Caco-2 (cell line): ENCODE data around the gene COPZ2. TPM values are rescaled to one million over a fixed set of nuclear protein-coding genes. Genes with fewer than 3 reads are reported as not detected.
A peak's percentile ranks its signal among the peaks of the same experiment; 100 is the strongest.

Experiments
- BruUV-seq: library from RNA; stranded (reverse); fragments of 400-500 nt; replicated peaks from 2 replicates; lab custom pipeline; 2021; lab: Mats Ljungman, UMichigan
- CTCF ChIA-PET: fragments of 300-600 bp; sonication (Branson Sonifier 250); formaldehyde crosslinking; loops from one replicate; lab custom pipeline; 2022; ENCODE audit warnings: antibody characterized with exemption; lab: Charles Lee
- POLR2A ChIA-PET: fragments of 300-600 bp; sonication (Branson Sonifier 250); formaldehyde crosslinking; loops from one replicate; lab custom pipeline; 2022; ENCODE audit warnings: antibody characterized with exemption; lab: Charles Lee
- DNase-seq, 2 experiments: peaks; one replicate each; pipeline versions ENCODE4 v3.0.0 to v3.0.0-alpha.2; 2020 to 2022
- H3K27me3 ChIP-seq: replicated peaks from 2 replicates; pipeline ENCODE4 v1.6.0; 2011; ENCODE audit warnings: low read length; ENCODE audit not compliant: control insufficient read depth, insufficient read depth
- H3K36me3 ChIP-seq: 2 replicates; pipeline ENCODE4 v1.5.1; 2011; ENCODE audit warnings: low read length; ENCODE audit not compliant: control insufficient read depth, insufficient read depth
- H3K4me1 ChIP-seq: fragments of 250-450 bp; sonication (Bioruptor Pico); 2 replicates; pipeline ENCODE4 v1.5.1; 2020; ENCODE audit warnings: mild to moderate bottlenecking
- H3K4me3 ChIP-seq: 2 replicates; pipeline ENCODE4 v1.5.1; 2011; ENCODE audit warnings: low read depth, mild to moderate bottlenecking, control low read depth, low read length
- H3K9me3 ChIP-seq: fragments of 250-450 bp; sonication (Bioruptor Pico); 2 replicates; pipeline ENCODE4 v1.5.1; 2020; ENCODE audit warnings: mild to moderate bottlenecking, moderate library complexity
- H3K27ac Mint-ChIP-seq: one replicate; pipeline ENCODE4 v1.8.0; 2022; ENCODE audit warnings: mixed read lengths; ENCODE audit not compliant: unreplicated experiment
- H3K27me3 Mint-ChIP-seq: one replicate; pipeline ENCODE4 v1.8.0; 2022; ENCODE audit warnings: mixed read lengths; ENCODE audit not compliant: insufficient read depth, unreplicated experiment
- H3K36me3 Mint-ChIP-seq: one replicate; pipeline ENCODE4 v1.8.0; 2022; ENCODE audit warnings: mild to moderate bottlenecking, mixed read lengths; ENCODE audit not compliant: insufficient read depth, unreplicated experiment
- H3K4me1 Mint-ChIP-seq: one replicate; pipeline ENCODE4 v1.8.0; 2022; ENCODE audit warnings: low read depth, mixed read lengths; ENCODE audit not compliant: unreplicated experiment
- H3K4me3 Mint-ChIP-seq: one replicate; pipeline ENCODE4 v1.8.0; 2022; ENCODE audit warnings: mild to moderate bottlenecking, moderate library complexity, mixed read lengths; ENCODE audit not compliant: unreplicated experiment
- H3K9me3 Mint-ChIP-seq: one replicate; pipeline ENCODE4 v1.8.0; 2022; ENCODE audit warnings: mixed read lengths; ENCODE audit not compliant: unreplicated experiment
- CTCF ChIP-seq, 2 experiments: fragments of 200-600 bp in 1 of 2; IDR thresholded peaks; 1 replicate in 1 of 2; 2 replicates in 1 of 2; pipeline versions ENCODE4 v1.5.1 to v1.8.0; 2011 to 2022; ENCODE audit warnings: antibody characterized with exemption in 1 of 2, control low read depth in 1 of 2, inconsistent platforms in 1 of 2, low read depth in 1 of 2, low read length in 1 of 2, mild to moderate bottlenecking in 1 of 2, moderate library complexity in 1 of 2; ENCODE audit not compliant: insufficient read depth in 1 of 2, severe bottlenecking in 1 of 2, unreplicated experiment in 1 of 2
- intact Hi-C: fragments of 100-400 bp; cut with micrococcal nuclease; formaldehyde crosslinking; loops from one replicate; pipeline ENCODE4 v1.10.0; 2022; ENCODE audit not compliant: unreplicated experiment
- total RNA-seq: library from RNA; stranded (reverse); gene quantifications from 2 replicates; pipeline ENCODE4 v1.2.3, GENCODE V29; 2022

Gene COPZ2
- total RNA-seq, 1 experiment from 2014 or later = 6.7 TPM

- Mint-ChIP-seq H3K4me3 (peak overlapping the region; percentile 87), H3K36me3 (peaks cover 13% of the 10 kb centered on the region), H3K9me3 (no peaks in the 10 kb centered on the region), H3K4me1 (peaks cover 34% of the 10 kb centered on the region), H3K27ac (peak overlapping the region; percentile 89), H3K27me3 (peaks cover 20% of the 10 kb centered on the region)
- H3K9me3 ChIP-seq = no peaks in the 10 kb centered on the region
- intact Hi-C loops = loop anchor here (1.0 to 10.0 kb wide), 11 partner anchors 13 to 594 kb away; partner anchors contain the start of genes CBX1, COPZ2 and NFE2L1
- ChIA-PET CTCF (interaction anchor here (0.5 to 3.6 kb wide), 42 partner anchors 8 to 1390 kb away, joined by 3 to 225 read pairs (median 6); partner anchors contain the start of genes CBX1, CDK5RAP3, NFE2L1 and PHB1), POLR2A (interaction anchor here (0.6 to 1.3 kb wide), 9 partner anchors 13 to 106 kb away, joined by 3 to 26 read pairs (median 4); partner anchors contain the start of genes COPZ2, NFE2L1, PNPO and SNX11)
- H3K4me1 ChIP-seq = peaks cover 26% of the 10 kb centered on the region
- H3K27me3 ChIP-seq = peaks cover 5% of the 10 kb centered on the region
- no TSS peak for BruUV-seq
- H3K4me3 ChIP-seq = peak overlapping the region; percentile 36
- no peaks in the 10 kb centered on the region for H3K36me3 ChIP-seq
- peak; percentile 68 to 74 for DNase-seq
- no peak for TF ChIP-seq CTCF (IDR thresholded peaks at IDR 0.05; ENCODE audit: insufficient read depth in 1 of 2, low read depth in 1 of 2, low read length in 1 of 2, severe bottlenecking in 1 of 2, unreplicated experiment in 1 of 2)
Observed at GRCh38 chr17:48024149-48025039, 13.2 kb downstream of the COPZ2 start.

DNA sequence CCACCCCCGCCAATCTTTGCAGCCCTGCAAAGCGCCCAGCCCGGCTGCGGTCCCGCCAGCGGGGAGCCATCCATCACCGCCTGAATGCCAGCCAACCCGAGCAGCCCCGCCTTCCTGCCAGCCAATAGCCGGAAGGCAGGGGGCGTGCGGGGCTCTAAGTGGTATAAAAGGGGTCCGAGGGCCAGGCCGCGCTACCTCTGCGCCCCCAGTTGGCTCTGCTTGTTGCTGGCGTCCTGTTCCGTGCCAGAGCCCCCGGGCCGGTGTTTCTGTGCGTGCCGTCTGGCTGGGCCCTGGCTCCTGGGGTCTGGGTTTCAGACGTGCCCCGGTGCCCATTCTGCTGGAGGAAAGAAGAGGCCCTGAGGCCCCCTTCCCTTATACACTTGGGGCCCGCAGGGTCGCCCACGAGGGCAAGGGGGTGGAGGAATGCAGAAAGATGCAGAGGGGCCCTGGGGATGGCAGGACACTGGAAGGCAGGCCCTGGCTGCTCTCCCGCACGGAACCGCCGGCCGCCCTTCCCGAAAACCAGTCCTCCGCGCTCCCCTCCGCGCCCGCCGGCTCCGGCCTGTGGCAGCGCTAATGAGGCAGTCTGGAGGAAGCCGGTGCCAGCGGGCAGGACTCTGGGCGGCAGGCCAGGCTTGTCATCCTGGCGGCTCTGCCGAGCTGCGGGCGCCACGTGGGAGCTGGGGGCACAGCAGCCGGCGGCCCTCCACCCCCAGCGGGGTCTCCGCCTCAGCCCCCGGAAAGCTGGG, 14.0 kb downstream of the COPZ2 start:
- H3K4me1 Mint-ChIP-seq = peaks cover 34% of the 10 kb centered on the region
- peak; percentile 68 to 84 for DNase-seq
- peak overlapping the region; percentile 87 for H3K4me3 Mint-ChIP-seq
- H3K27me3 Mint-ChIP-seq = peaks cover 20% of the 10 kb centered on the region
- Histone ChIP-seq H3K27me3 (peaks cover 5% of the 10 kb centered on the region), H3K4me1 (peaks cover 26% of the 10 kb centered on the region), H3K36me3 (no peaks in the 10 kb centered on the region), H3K9me3 (no peaks in the 10 kb centered on the region), H3K4me3 (peak overlapping the region; percentile 36)
- H3K36me3 Mint-ChIP-seq = peaks cover 13% of the 10 kb centered on the region
- intact Hi-C loops = loop anchor here (2.0 to 10.0 kb wide), 3 partner anchors 77 to 595 kb away; partner anchors contain the start of gene CBX1
- no peaks in the 10 kb centered on the region for H3K9me3 Mint-ChIP-seq
- no peak overlapping the region for H3K27ac Mint-ChIP-seq
- POLR2A ChIA-PET = interaction anchor here (0.6 kb wide), 1 partner anchor 39 kb away, joined by 5 read pairs; no protein-coding TSS in a partner anchor
- CTCF ChIA-PET = no interaction called here
- no TSS peak for BruUV-seq
- TF ChIP-seq CTCF (IDR thresholded peaks at IDR 0.05; ENCODE audit: insufficient read depth in 1 of 2, low read depth in 1 of 2, low read length in 1 of 2, severe bottlenecking in 1 of 2, unreplicated experiment in 1 of 2) = peak; percentile 21 to 51

DNA sequence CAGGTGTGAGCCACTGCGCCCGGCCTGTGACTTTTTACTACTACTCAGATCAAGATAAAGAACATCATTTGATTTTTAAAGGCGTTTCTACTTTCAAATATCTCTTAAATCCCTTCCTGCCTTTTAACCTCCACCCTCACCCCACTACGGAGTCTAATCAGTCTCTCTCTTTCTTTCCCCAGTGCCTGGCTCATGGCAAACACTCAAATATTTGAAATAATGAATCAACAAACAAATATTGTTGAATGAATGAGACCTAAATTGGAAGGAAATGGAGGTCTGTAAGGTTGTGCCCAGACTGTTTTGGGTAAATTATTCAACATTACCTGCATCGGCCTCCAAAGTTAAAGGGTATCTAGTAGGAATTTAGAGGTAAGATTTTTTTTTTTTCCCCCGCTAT, 14.7 kb downstream of the COPZ2 start:
- no peaks in the 10 kb centered on the region for H3K36me3 ChIP-seq
- Mint-ChIP-seq H3K27ac (no peak overlapping the region), H3K36me3 (peaks cover 13% of the 10 kb centered on the region), H3K4me3 (peak overlapping the region; percentile 87), H3K27me3 (peaks cover 20% of the 10 kb centered on the region), H3K4me1 (peaks cover 34% of the 10 kb centered on the region), H3K9me3 (no peaks in the 10 kb centered on the region)
- BruUV-seq = no TSS peak
- no peaks in the 10 kb centered on the region for H3K9me3 ChIP-seq
- no peak overlapping the region for H3K4me3 ChIP-seq
- no peak for DNase-seq
- ChIA-PET POLR2A (no interaction called here), CTCF (interaction anchor here (0.7 to 1.6 kb wide), 2 partner anchors 45 to 66 kb away, joined by 3 to 6 read pairs; no protein-coding TSS in a partner anchor)
- intact Hi-C loops = loop anchor here (10.0 kb wide), 1 partner anchor 312 kb away; no protein-coding TSS in a partner anchor
- H3K4me1 ChIP-seq = peaks cover 26% of the 10 kb centered on the region
- no peak for TF ChIP-seq CTCF (IDR thresholded peaks at IDR 0.05; ENCODE audit: insufficient read depth in 1 of 2, low read depth in 1 of 2, low read length in 1 of 2, severe bottlenecking in 1 of 2, unreplicated experiment in 1 of 2)
- peaks cover 5% of the 10 kb centered on the region for H3K27me3 ChIP-seq
